Naive B cell (primary cell): Measurements from ENCODE around the gene CUEDC1. TPM values are rescaled to one million over a fixed set of nuclear protein-coding genes. Genes with fewer than 3 reads are reported as not detected.
A peak's percentile ranks its signal among the peaks of the same experiment; 100 is the strongest.

Experiments used
- ATAC-seq, 2 donors: fragments of 150-1000 bp; cut with Tn5 transposase; 2 replicates each; pipeline ENCODE4 v1.10.0; 2021; ENCODE audit warnings: low read depth in 2 of 2, mild to moderate bottlenecking in 2 of 2, moderate library complexity in 2 of 2
- DNase-seq: peaks from one replicate; pipeline ENCODE4 v3.0.0; 2022
- H3K27ac Mint-ChIP-seq, 6 donors: one replicate each; pipeline ENCODE4 v1.8.0; 2020 to 2022; ENCODE audit warnings: mild to moderate bottlenecking in 6 of 6, mixed read lengths in 6 of 6, moderate library complexity in 5 of 6, inconsistent platforms in 2 of 6
- H3K27me3 Mint-ChIP-seq, 3 donors: one replicate each; pipeline ENCODE4 v1.8.0; 2021 to 2022; ENCODE audit warnings: mixed read lengths in 3 of 3, mild to moderate bottlenecking in 1 of 3
- H3K36me3 Mint-ChIP-seq, 2 donors: one replicate each; pipeline ENCODE4 v1.8.0; 2020 to 2022; ENCODE audit warnings: mixed read lengths in 2 of 2, inconsistent platforms in 1 of 2, mild to moderate bottlenecking in 1 of 2
- H3K4me1 Mint-ChIP-seq, 3 donors: one replicate each; pipeline ENCODE4 v1.8.0; 2020 to 2022; ENCODE audit warnings: mixed read lengths in 3 of 3, inconsistent platforms in 1 of 3, mild to moderate bottlenecking in 1 of 3, moderate library complexity in 1 of 3
- H3K4me3 Mint-ChIP-seq, 8 donors: one replicate each; pipeline ENCODE4 v1.8.0; 2020 to 2022; ENCODE audit warnings: mild to moderate bottlenecking in 8 of 8, mixed read lengths in 8 of 8, moderate library complexity in 8 of 8, inconsistent platforms in 2 of 8
- H3K9me3 Mint-ChIP-seq, 7 donors: one replicate each; pipeline ENCODE4 v1.8.0; 2020 to 2022; ENCODE audit warnings: mixed read lengths in 7 of 7, mild to moderate bottlenecking in 5 of 7, inconsistent platforms in 2 of 7, moderate library complexity in 1 of 7
- polyA plus RNA-seq, 6 donors: library from polyadenylated mRNA; unstranded; fragments of 300-500 nt; fragmentation: Illumina TruSeq; gene quantifications; one replicate each; pipeline ENCODE4 v1.2.3, GENCODE V29; 2021; ENCODE audit warnings: low read depth in 6 of 6

Gene CUEDC1
- polyA plus RNA-seq, 6 donors from 2014 or later = not detected

DNA sequence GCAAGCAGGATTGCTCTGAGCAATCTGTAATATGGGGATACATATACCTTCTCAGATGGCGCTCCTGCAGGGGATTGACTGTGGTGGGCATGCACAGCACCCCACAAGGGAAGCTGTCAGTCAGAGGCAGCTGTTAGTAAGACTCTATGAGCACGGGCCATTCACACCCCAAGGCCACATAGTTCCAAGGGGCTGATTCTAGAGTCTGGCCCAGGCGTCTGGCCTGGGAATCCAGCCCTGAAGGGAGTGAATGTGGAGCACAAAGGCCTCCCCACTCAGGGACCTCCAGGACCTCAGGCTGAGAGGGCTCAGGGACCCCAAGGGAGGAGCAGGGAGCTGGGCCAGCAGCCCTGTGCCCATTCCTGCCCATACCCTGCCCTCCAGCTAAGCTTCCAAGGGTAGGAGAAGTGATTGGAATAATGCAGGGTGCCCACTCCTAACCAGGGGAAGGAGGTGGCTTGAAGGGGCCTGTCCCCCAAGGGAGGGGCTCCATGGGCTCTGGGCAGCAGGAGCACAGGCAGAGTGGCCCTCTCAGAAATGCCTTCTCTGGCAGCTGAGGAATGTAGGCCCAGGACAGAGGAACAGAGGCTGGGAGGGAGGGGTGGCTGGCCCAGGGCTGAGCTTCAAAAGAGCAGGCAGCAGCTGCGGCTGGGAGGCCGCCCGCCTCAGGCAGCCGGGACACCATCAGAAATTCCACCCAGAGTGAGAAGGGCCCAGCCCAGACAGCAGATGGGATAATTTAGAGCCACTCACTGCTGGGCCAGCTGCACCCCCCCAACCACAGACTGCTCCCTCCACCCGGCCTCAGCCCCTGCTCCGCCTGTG lies 56.5 kb downstream of the CUEDC1 start:
- peaks cover 0 to 52% (median 30%) of the 10 kb centered on the region in 3 donors for H3K27me3 Mint-ChIP-seq
- peak overlapping the region in 1 of 6 donors; percentile 21 for H3K27ac Mint-ChIP-seq
- no peaks in the 10 kb centered on the region for H3K36me3 Mint-ChIP-seq
- ATAC-seq = no peak
- H3K4me1 Mint-ChIP-seq = peaks cover 6 to 15% (median 14%) of the 10 kb centered on the region in 3 donors
- H3K4me3 Mint-ChIP-seq = no peak overlapping the region
- no peaks in the 10 kb centered on the region for H3K9me3 Mint-ChIP-seq
- DNase-seq = no peak

DNA sequence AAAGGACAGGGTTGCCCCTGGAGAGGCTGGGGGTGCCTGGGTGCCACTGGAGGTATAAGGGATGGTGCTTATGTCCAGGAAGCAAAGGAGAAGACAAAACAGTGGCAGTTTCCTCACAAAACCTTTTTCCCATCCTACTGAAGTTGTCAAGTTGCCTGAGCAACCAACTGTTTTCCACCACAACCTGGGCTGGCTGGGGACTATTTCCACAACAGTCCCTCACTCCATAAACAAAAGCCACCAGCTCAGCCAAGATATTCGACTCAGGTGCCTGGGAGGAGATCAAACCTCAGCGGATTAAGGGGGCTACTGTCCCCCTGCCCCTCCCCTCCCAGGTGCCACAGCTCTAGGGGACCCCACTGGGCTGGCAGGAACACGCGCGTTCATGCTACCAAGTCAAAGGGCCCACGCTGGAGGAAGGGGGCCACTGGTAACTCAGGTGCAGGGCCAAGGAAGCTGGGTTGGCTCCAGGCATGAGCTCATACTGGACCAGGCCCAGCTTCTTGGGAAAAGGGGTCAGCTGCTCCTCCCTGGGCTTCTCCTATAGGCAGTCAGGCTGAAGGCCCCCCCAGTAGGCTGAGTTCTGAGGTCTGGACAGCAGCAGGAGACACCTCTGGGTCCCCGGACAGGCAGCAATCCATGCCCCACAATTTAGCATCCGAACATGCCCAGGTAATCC lies 59.7 kb downstream of the CUEDC1 start:
- Mint-ChIP-seq H3K4me1 (peaks cover 4 to 13% (median 7%) of the 10 kb centered on the region in 3 donors), H3K27me3 (peaks cover 28 to 71% (median 41%) of the 10 kb centered on the region in 3 donors), H3K4me3 (no peak overlapping the region), H3K36me3 (no peaks in the 10 kb centered on the region), H3K9me3 (no peaks in the 10 kb centered on the region), H3K27ac (no peak overlapping the region)
- ATAC-seq (no peak), DNase-seq (no peak)

DNA sequence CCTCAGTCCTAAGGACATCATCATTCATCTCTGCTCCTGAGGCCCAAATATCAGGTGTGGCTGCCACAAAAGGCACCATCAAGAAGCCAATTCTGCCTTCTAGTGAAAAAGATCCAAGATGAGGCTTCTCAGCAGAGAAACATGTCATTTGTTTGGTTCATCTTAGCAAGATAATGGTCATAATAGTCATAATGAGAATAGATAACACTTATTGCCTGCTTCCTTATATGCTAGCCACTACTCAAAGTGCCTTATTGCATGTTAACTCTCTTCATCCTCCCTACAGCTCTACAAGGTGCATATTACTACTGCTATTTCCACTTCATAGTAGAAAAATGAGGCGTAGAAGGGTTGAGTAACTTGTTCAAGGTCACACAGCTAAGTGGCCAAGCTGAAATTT lies 60.4 kb downstream of the CUEDC1 start:
- peaks cover 28 to 70% (median 37%) of the 10 kb centered on the region in 3 donors for H3K27me3 Mint-ChIP-seq
- H3K36me3 Mint-ChIP-seq = no peaks in the 10 kb centered on the region
- ATAC-seq = no peak
- H3K9me3 Mint-ChIP-seq = no peaks in the 10 kb centered on the region
- H3K27ac Mint-ChIP-seq = no peak overlapping the region
- H3K4me3 Mint-ChIP-seq = no peak overlapping the region
- H3K4me1 Mint-ChIP-seq = peaks cover 4 to 13% (median 7%) of the 10 kb centered on the region in 3 donors
- DNase-seq = no peak

DNA sequence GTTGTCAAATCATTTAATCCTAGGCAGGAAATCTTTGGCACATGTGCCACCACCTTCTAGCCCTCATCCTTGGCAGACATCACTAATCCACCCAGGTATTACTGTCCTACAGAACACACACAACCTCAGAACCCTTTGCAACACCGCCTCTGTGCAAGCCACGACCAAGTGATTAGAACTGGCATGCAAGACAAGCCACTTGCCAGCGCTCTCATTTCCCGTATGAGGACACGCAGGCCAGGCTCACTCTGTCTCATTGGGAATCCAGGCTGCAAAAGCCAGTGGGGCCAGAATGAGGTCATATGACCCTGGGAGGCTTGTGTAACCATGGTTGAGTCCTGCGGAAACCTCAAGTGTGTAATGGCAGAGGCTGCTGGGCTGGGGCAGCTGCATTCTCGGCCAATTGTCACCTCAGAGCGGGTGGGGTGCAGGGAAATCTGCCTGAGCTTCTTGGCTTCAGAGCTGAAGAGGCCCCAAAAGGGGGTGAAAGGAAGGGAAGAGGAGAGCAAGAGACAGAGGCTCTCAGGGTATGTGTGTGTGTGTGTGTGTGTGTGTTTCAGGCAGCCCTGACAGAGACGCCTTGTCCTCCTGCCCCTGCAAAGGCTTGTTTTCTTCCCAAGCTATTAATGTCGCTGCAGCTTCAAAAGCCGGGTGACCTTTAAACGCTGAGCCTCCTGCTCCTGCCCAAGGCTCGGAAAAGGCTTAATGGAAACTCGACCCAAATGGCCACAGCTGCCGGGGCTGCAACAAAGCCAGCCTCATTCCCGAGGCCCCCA lies 62.2 kb downstream of the CUEDC1 start:
- peaks cover 31 to 58% (median 41%) of the 10 kb centered on the region in 3 donors for H3K27me3 Mint-ChIP-seq
- peak overlapping the region in 1 of 6 donors; percentile 40 for H3K27ac Mint-ChIP-seq
- H3K4me1 Mint-ChIP-seq = peaks cover 4 to 9% (median 7%) of the 10 kb centered on the region in 3 donors
- H3K36me3 Mint-ChIP-seq = no peaks in the 10 kb centered on the region
- DNase-seq (no peak), ATAC-seq (peak in 1 of 2 donors; percentile 26)
- no peaks in the 10 kb centered on the region for H3K9me3 Mint-ChIP-seq
- peak overlapping the region in 1 of 8 donors; percentile 42 for H3K4me3 Mint-ChIP-seq

DNA sequence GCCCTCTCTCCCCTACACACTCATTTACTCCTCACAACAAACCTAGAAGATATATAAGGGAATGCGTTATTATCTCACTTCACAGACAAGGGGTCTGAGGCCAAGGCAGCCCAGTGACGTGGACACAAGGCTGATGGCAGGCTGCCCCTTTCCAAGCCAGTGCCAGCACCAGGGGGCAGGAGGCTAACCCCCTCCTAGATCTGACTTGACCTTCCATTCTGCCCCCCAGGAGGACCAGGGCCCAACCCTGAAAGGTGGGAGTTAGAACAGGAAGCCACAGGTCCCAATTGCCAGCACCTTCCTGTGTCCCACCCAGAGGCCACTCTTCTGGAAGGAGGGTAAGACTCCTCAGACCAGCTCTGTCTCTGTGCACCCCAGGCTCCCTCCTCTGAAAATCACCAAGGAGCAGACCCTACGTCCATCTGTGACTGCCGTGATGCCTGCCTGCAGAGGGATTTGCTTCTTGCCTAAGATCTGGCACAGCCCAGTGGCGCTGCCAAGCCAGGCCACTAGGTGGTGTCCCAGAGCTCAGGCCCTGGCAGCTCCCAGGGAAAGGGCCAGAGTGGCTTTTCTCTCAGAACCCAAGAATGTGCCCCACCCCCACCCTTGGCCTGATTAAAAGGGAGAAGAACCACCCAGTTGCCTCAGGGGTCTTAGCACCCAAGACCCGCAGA lies 62.9 kb downstream of the CUEDC1 start:
- Mint-ChIP-seq H3K9me3 (no peaks in the 10 kb centered on the region), H3K4me3 (no peak overlapping the region), H3K36me3 (no peaks in the 10 kb centered on the region), H3K4me1 (peaks cover 4 to 9% (median 7%) of the 10 kb centered on the region in 3 donors), H3K27me3 (peaks cover 31 to 55% (median 41%) of the 10 kb centered on the region in 3 donors), H3K27ac (peak overlapping the region in 2 of 6 donors; percentile 30 to 40)
- DNase-seq (peak; percentile 69), ATAC-seq (peak; percentile 86 to 93)

DNA sequence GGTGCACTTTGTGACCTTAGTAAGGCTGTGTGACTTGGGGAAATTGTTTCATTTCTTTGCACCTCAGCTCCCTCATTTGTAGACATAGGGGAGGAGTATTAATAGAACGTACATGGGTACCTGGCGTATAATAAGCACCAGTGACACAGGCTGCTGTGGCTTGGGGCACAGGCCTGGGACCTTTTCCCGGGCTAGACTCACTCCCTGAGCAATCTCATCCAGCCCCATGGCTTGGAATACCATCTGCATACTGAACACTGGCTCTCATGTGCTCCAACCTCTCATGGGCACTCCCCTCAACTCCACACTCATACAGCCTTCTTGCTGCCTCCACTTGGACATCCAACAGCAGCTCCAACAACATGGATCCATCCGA lies 64.4 kb downstream of the CUEDC1 start:
- ATAC-seq = no peak
- Mint-ChIP-seq H3K27ac (no peak overlapping the region), H3K36me3 (no peaks in the 10 kb centered on the region), H3K4me1 (peaks cover 4 to 9% (median 7%) of the 10 kb centered on the region in 3 donors), H3K27me3 (peaks cover 25 to 51% (median 41%) of the 10 kb centered on the region in 3 donors), H3K4me3 (no peak overlapping the region), H3K9me3 (no peaks in the 10 kb centered on the region)
- no peak for DNase-seq

DNA sequence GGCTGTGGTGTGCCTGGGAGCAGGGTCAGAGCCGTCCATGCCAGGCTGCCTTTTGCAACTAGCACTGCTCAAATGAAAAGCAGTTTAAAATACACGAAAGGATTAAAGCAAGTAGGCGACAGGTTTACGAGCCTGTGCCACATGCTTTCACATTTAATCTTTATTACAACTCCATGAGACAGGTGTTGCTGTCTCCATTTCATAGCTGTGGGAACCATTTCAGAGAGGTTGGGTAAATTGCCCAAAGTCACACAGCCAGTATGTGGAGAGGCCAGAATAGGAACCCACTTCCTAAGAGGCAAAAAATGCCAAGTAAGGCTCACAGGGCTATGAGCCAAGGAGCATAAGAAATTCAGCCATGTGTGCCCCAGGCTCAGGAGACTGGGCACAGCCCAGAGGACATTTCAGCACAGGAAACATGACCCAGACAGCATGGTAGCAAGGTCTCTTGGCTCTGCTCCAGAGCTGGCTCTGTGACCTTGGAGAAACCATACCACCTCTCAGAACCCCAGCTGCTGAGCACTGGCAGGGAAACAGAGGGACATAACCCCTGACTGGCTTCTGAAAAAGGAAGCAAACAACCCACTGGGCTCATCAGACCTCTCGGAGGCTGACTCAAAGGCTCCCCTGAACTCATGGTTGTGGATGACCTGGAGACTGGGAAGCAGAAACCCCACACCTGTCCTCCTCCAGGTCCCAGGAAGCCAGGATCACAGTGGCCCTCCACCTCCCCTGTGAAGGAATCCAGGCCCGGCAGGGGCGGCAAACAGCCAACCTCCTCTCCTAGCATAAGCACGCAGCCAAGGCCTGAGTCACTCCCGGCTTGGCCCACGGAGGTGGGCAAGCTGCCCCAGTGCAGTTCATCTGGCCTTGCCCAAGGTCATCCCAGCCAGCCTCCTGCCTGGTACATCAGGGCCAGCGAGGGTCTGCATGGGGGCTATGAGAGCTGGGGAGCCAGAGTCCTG lies 65.0 kb downstream of the CUEDC1 start:
- H3K36me3 Mint-ChIP-seq = no peaks in the 10 kb centered on the region
- H3K9me3 Mint-ChIP-seq = no peaks in the 10 kb centered on the region
- DNase-seq = no peak
- ATAC-seq = no peak
- peaks cover 25 to 46% (median 41%) of the 10 kb centered on the region in 3 donors for H3K27me3 Mint-ChIP-seq
- H3K27ac Mint-ChIP-seq = no peak overlapping the region
- peaks cover 4 to 9% (median 7%) of the 10 kb centered on the region in 3 donors for H3K4me1 Mint-ChIP-seq
- H3K4me3 Mint-ChIP-seq = no peak overlapping the region

DNA sequence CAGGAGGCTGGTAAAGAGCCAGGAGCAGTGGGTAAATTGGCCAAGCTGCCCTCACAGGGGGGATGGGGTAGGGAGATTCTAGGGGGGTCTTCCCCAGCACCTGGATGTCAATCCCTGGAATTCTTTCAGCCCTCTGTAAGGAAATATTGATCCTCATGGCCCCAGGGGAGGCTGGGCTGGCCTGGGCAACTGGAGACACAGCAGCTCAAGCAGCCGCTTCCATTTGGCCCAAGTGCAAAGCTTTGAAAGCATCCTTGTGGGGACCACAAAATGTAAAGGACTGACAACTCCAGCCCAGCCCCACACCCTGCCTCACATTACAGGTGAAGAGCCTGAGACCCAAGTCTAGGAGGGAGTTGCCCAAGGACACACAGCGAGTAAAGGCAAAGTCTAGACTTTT lies 66.0 kb downstream of the CUEDC1 start:
- H3K4me3 Mint-ChIP-seq = no peak overlapping the region
- H3K9me3 Mint-ChIP-seq = no peaks in the 10 kb centered on the region
- no peak for DNase-seq
- peaks cover 4 to 9% (median 7%) of the 10 kb centered on the region in 3 donors for H3K4me1 Mint-ChIP-seq
- H3K27ac Mint-ChIP-seq = no peak overlapping the region
- peaks cover 23 to 47% (median 37%) of the 10 kb centered on the region in 3 donors for H3K27me3 Mint-ChIP-seq
- ATAC-seq = no peak
- H3K36me3 Mint-ChIP-seq = no peaks in the 10 kb centered on the region

DNA sequence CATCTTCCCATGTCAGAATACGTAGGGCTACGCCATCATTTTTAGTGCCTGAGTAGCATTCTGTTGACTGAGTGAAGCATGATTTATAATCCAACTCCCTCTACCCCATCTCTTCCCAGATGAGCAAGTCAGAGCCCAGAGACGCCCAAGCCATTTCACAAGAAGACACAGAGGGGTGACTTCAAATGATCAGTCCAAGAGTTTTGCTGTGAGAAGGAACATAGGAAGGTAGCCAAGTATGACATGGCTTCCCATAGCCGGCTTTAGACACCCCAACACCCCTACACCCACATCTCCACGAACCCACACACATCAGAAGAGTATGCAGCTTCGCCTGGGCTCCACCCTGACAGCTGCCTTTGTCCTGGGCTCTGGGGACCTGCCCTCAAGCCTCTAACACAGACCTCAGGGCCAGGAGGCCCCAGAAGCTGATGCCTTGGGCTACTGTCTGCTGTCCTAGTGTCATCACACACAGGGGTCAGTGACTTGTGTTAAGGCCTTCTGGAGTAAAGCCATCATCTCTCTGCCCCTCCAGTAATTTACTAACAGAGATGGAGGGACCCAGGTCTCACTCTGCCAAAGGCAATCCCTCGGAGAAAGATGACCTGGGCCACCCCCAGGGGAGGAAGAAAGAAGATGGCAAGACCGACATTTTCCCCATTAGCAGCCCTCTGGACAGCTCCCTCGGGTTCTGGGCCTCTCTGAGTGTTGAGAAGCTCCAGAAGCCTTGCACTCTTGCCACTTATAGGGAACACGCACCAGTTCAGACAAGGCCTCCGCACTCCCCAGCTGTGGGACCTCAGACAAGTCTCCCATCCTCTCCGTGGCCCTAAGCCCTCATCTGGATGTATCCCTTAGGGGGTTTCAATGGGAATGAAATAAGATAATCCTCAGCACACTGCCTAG lies 66.6 kb downstream of the CUEDC1 start:
- H3K4me1 Mint-ChIP-seq = peaks cover 4 to 9% (median 7%) of the 10 kb centered on the region in 3 donors
- no peaks in the 10 kb centered on the region for H3K9me3 Mint-ChIP-seq
- H3K27me3 Mint-ChIP-seq = peaks cover 20 to 49% (median 33%) of the 10 kb centered on the region in 3 donors
- peak overlapping the region in 1 of 6 donors; percentile 36 for H3K27ac Mint-ChIP-seq
- H3K36me3 Mint-ChIP-seq = no peaks in the 10 kb centered on the region
- H3K4me3 Mint-ChIP-seq = no peak overlapping the region
- ATAC-seq = no peak
- DNase-seq = no peak

DNA sequence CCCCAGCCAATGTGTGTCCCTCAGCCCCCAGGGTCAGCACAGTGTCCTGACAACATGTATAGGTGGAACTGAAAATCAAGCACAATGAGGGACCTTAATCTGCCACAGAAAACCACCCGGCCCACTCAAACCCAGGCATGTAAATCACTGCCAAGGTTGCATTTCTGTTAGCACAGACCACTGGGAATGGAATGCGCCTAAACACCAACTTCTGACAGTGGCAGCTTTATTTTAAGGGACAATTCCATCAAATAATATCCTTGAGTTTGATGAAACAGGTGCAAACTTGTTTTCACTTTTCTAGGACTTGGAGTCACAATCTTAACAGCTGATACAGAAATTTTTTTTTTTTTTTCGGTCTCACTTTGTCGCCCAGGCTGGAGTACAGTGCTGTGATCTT lies 68.1 kb downstream of the CUEDC1 start:
- peaks cover 17 to 36% (median 19%) of the 10 kb centered on the region in 3 donors for H3K27me3 Mint-ChIP-seq
- H3K9me3 Mint-ChIP-seq = peaks cover 0 to 3% (median 0%) of the 10 kb centered on the region in 7 donors
- no peak overlapping the region for H3K4me3 Mint-ChIP-seq
- H3K4me1 Mint-ChIP-seq = no peaks in the 10 kb centered on the region
- ATAC-seq (no peak), DNase-seq (no peak)
- no peak overlapping the region for H3K27ac Mint-ChIP-seq
- H3K36me3 Mint-ChIP-seq = no peaks in the 10 kb centered on the region

DNA sequence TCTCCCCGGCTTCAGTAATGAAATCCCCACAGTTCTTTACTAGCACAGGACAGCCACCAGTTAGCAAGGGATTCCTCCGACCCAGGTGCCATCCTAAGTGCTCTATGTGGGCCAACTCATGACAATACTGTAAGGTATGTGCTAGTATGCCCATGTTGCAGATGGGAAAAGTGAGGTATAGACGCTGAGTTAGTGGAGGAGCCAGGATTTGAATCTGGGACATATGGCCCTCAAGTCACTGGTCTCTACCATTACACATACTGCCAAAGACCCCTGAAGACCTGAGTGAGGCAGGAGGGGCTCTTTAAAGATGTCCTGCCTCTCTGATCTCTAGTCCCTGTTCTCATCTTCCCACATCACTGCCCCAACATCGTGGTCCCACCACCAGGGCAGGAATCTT lies 69.2 kb downstream of the CUEDC1 start:
- Mint-ChIP-seq H3K36me3 (no peaks in the 10 kb centered on the region), H3K27me3 (peaks cover 8 to 25% (median 10%) of the 10 kb centered on the region in 3 donors), H3K27ac (no peak overlapping the region), H3K9me3 (peaks cover 0 to 3% (median 0%) of the 10 kb centered on the region in 7 donors), H3K4me3 (no peak overlapping the region), H3K4me1 (no peaks in the 10 kb centered on the region)
- ATAC-seq (no peak), DNase-seq (no peak)
